Measurements from ENCODE around the gene KLHDC10.
A peak's percentile ranks its signal among the peaks of the same experiment; 100 is the strongest.
"Not testable (repeated sequence)": the region's sequence is repeated elsewhere in the genome, so short reads cannot be mapped to it uniquely, and the experiment has no call there.

KLHDC10 gene

DNA sequence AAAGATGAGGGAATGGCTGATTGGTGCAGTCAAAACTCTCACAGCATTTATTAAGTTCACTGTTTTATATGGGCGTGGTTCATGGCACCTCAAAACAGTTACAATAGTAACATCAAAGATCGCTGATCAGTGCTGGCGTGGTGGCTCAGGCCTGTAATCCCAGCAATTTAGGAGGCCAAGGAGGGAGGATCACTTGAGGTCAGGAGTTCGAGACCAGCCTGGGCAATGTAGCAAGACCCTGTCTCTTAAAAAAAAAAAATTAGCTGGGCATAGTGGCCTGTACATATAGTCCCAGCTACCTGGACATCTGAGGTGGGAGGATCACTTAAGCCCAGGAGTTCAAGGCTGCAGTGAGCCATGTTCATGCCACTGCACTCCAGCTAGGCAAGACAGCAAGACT lies 48.5 kb downstream of the KLHDC10 start:
- DNase-seq, result no peak

GRCh38 chr7:130123501-130123900 lies 53.2 kb downstream of the KLHDC10 start:
- DNase-seq, result no peak

- DNase-seq, result no peak
Measured at GRCh38 chr7:130124711-130125110, 54.4 kb downstream of the KLHDC10 start.

DNA sequence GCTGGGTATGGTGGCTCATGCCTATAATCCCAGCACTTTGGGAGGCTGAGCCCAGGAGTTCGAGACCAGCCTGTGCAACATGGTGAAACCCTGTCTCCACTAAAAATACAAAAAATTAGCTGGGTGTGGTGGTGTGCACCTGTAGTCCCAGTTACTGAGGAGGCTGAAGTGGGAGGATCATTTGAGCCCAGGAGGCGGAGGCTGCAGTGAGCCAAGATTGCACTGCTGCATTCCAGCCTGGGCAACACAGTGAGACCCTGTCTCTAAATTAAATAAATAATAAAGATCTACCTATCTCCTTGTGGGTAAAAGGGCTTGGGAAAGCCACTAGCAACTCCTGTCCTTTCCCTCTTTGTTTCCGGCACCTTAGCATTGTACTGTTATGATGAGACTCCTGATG lies 56.5 kb downstream of the KLHDC10 start:
- DNase-seq, result not testable (repeated sequence)

- DNase-seq, result no peak
Measured at GRCh38 chr7:130127404-130127803, 57.1 kb downstream of the KLHDC10 start.

DNA sequence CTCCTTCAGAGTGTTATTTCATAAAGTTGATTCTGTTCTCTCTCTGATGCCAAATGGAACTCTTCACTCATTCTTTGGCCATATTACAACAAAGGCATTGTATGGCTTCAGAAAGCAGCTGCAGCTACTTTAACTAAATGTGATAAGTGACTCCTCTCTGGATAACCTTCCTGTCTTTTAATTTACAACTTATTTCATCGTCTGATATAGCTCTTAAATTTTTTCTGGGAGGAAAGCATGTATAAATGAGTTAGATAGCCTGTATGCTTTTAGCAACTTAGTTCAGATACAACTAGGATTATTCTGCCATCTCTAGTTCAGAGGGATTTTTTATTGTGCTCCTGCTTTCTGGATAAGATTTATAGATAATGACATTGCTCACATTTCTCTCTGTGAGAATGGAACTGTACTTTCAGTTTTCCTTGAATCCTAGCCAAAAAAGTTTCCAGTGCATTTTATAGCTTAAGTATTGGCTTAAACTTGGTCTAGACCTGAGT lies 57.5 kb downstream of the KLHDC10 start:
- no peak for DNase-seq

DNA sequence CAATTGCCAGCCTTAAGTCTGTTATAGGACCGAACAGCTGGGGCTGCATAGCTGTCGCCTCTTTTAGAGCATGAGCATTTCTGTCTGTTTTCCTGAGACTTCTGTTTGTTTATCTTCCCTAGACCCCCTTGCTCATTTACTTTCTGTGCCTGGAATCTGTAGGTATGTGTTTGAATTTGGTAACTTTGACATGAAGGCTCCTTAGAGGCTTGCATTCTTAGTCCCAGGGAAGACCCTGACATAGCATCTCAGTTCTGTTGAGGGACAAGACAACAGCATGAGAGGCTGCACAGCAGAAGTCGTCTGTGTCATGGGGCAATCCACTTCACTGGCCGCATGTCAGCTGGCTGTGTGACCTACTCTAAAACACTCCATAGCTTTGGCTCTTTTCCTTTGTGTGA lies 58.7 kb downstream of the KLHDC10 start:
- no peak for DNase-seq

- DNase-seq, result no peak
Measured at GRCh38 chr7:130131191-130131834, 61.0 kb downstream of the KLHDC10 start.

GRCh38 chr7:130131964-130132875 lies 61.9 kb downstream of the KLHDC10 start:
- DNase-seq, result no peak

GRCh38 chr7:130133029-130133782 lies 62.9 kb downstream of the KLHDC10 start:
- DNase-seq, result no peak

GRCh38 chr7:130134106-130134636 lies 63.8 kb downstream of the KLHDC10 start:
- DNase-seq, result no peak

DNA sequence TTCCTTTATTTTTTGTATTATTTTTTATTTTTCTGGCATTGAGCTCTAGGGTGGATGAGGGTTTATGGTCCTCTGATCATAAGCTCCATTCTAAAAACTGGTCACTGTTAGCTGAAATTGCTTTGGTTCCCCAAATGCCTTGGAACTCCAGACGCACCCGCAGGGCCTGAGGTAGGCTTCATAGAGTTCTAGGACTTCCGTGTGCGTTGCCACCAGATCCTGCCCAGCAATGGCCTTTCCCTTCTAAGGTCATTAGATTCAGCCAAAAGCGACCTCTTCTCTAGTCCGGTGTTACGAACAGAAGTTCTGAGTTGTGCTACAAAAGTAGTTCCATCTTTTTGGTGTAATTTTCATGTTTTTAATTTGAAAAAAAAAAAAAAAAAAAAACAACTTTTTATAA lies 64.4 kb downstream of the KLHDC10 start:
- DNase-seq, result no peak

DNA sequence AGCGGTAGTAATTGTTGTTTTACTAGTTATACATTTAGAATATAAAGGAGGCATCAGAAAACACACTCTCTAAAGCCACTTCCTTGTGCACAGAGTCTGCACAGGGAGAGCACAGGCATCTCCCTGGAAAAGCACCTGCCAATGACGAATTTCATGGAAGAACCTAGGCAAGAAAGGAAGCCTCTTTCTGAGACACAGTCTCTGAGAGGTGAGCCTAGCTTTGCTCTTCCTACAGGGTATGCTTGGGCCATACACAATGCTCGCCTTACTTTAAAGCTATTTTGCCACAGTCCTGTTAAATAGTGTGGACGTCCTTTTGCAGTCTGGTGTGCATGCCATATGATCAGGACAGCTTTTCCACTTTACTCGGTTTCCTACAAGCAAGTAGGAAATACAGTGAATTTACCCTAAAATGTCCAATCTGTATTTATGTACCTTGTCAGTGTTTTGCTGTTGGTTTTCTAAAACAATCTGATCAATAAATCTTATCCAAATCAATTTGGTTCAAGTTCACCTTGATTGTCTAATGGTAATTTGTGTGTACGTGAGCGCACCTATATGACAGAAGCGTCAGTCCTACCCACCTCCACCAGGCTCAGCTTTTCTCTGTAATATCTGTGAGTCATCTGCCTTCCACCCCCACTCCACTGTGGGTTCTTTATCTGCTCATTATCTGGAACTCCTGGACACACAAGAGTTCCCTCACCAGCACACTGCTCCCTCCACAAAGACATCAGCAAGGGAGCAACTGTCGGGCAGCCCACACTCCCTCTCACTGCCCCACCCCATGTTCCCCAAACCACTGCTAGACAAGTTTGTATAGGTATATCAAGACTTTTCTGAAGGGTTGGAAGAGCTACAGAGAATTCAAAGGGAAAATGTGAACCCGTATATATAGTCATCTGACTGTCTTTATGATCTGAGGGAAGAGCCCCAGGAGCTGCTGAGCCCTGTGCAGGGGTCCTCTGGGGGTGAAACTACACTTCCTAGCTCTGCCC lies 65.2 kb downstream of the KLHDC10 start:
- no peak for DNase-seq

GRCh38 chr7:130136579-130137167 lies 66.3 kb downstream of the KLHDC10 start:
- no peak for DNase-seq

DNA sequence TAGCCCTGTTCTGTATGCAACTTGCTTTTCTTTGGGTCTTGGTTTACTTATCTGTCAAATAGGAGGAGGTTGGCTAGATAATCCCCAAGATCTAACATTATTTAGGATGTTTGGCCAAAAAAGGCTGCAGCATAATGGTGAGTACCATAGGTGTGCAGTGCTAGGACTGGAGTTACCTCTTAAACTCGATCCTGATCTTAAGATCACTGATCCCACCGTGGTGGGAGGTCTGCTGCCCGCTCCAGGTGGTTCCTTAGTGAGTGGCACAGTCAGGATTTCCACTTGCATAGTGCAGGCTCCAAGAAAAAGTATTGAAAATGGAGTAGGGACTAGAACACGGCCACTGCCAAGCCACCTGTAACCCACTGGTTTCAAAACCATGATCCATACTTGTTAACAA lies 66.9 kb downstream of the KLHDC10 start:
- no peak for DNase-seq

DNA sequence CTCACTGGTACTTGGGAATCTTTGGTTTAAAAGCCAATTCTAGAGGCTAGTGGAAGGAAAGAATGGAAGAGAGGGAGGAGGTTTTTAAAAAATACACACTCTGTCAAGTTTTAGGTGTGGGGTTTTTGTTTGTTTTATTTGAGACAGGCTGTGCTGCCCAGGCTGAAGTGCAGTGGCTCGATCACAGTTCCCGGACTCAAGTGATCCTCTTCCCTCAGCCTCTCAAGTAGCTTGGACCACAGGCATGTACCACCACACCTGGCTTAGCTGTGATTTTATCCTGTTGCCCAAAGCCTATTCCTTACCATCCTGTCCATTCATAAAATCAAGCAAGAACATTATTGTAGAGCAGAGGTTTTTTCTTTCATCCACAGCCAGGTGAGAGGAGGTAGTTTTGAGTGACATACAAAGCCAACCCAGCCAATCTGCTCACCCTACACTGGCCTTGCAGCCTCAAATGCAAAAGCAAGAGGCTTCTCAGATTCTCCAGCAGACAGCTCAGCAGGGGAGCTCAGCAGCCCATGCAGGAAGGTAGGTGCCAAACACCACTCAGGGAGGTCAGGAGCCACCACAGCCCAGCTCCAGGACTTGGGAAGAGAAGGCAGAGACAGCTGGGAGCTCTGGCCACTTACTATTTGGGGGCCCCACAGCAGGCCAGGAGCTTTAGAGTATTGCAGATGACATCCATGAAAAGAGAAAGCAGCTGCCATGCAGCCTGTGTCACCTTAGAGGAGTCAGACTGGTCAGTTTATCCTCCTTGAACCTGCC lies 69.0 kb downstream of the KLHDC10 start:
- DNase-seq, result no peak

- DNase-seq, result no peak
Measured at GRCh38 chr7:130140551-130141160, 70.3 kb downstream of the KLHDC10 start.

DNA sequence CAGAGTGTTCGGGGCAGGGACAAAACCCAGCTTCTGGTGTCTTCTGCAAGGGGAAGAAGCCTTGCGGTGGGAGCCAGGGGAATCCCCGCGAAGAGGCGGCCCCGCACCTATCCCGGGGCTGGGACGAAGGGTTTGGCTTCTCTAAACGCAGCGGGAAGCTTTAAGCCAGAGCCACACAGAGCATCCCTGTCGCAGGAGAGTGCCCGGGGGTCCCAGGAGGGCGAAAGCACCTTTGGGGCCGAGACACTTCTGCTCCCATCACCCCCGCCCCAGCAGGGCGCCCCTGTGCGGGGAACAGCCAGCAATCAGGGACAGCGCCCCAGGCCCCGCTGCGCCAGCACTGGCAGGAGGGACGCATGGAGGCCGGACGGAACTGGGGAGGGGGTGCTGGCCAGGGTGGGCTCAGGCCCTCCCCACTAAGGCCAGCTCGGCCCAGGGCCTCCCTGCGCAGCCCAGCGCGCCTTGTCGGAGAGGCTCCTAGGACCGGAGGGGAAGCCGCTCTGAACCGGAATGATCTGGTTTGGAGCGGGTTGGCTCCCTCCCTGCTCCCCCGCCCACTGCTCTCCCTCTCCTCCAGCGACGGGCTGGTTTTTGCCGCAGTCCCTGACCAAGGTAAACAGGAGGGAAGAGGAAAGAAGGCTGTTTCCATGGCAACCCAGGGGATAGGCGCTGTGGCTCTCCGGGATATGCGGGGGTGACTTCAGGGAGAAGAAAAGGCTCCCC lies 71.0 kb downstream of the KLHDC10 start:
- peak; percentile 61 for DNase-seq

DNA sequence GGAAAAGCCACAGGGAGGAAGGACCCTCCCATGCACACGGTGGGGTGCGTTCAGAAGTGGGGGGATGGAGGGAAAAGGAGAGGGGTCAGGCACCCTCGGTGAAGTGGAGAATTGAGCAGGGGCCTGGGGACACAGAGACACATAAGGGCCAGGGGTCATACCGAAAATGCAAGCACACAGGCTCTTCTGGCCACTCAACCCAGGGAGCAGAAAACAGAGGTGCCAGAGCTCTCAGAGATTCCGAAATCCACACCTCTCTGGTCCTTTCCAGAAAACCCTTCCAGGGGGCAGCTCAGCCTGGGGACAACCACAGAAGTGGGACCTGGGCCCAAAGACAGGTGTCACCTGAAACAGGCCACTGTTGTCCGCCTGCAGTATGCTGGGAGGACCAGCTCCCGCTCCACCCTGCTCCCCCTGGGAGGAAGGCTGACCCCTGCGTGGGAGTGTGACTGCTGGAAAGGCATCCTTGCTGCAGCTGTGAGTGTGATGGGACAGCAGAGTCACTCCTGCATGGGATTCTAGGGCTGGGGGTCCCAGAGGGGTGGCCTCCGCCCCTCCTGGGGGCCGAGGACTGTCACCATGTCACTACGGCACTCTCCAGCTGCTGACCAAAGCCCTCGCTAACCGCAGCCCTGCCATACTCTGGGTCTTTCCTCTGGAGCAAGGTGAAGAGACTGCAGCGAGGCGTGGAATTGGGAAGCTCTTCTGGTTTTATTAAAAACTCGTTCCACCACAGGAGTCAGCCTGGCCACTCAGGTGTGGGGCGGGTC lies 71.7 kb downstream of the KLHDC10 start:
- DNase-seq, result no peak

Data from NCI-H2029 treated with DMSO at 0.1 percent for 48 hours (cell line).